Muscle of leg (tissue), 11 donors: ENCODE data around the gene SNRNP200. TPM values are rescaled to one million over a fixed set of nuclear protein-coding genes. Genes with fewer than 3 reads are reported as not detected.
"Not testable (repeated sequence)": the region's sequence is repeated elsewhere in the genome, so short reads cannot be mapped to it uniquely, and the experiment has no call there.

Source experiments
- DNase-seq: peaks from one replicate; pipeline ENCODE4 v3.0.0; 2013
- H3K27ac ChIP-seq: one replicate; pipeline ENCODE4 v1.5.1; 2013; ENCODE audit warnings: mild to moderate bottlenecking, low read length, control low read depth
- H3K27me3 ChIP-seq: one replicate; pipeline ENCODE4 v1.6.1; 2013; ENCODE audit warnings: low read length; ENCODE audit not compliant: control insufficient read depth, insufficient read depth
- H3K36me3 ChIP-seq: one replicate; pipeline ENCODE4 v1.6.1; 2013; ENCODE audit warnings: low read length; ENCODE audit not compliant: control insufficient read depth, insufficient read depth
- H3K4me1 ChIP-seq: one replicate; pipeline ENCODE4 v1.6.1; 2013; ENCODE audit warnings: low read length; ENCODE audit not compliant: control insufficient read depth, insufficient read depth
- H3K4me3 ChIP-seq: one replicate; pipeline ENCODE4 v1.5.1; 2013; ENCODE audit warnings: low read length, control low read depth
- H3K9me3 ChIP-seq: replicated peaks from 2 replicates; pipeline ENCODE4 v1.6.1; 2013; ENCODE audit warnings: low read depth, low read length; ENCODE audit not compliant: control insufficient read depth
- WGBS: methylation state at CpG from one replicate; pipeline ENCODE4 v1.1.5; 2013; ENCODE audit warnings: missing lambda C conversion rate; ENCODE audit not compliant: insufficient coverage; 5-methylcytosine and 5-hydroxymethylcytosine counted together
- polyA plus RNA-seq, 8 donors: library from polyadenylated mRNA; unstranded; fragments of 120-200 nt; gene quantifications; one replicate each; pipeline versions ENCODE4 v1.2.1 to v1.2.3, GENCODE V29; 2013; ENCODE audit warnings: inconsistent platforms in 1 of 8, low replicate concordance in 1 of 8; ENCODE audit not compliant: insufficient read length in 8 of 8, insufficient read depth in 1 of 8
- total RNA-seq: library from RNA; stranded (reverse); fragments of 120-200 nt; gene quantifications from one replicate; pipeline ENCODE4 v1.2.4, GENCODE V29; 2013

The SNRNP200 gene
- total and polyA plus RNA-seq, 9 donors, result 41.9 to 106 (median 97.3) TPM

GRCh38 chr2:96294271-96294670, 11.1 kb downstream of the SNRNP200 start:
- H3K4me3 ChIP-seq, DNase-seq, H3K27me3 ChIP-seq, H3K9me3 ChIP-seq, H3K27ac ChIP-seq, H3K4me1 ChIP-seq: not testable (repeated sequence)
- peaks cover 91% of the 10 kb centered on the region for H3K36me3 ChIP-seq
- 95% methylated on average over 6 of the region's 8 CpGs for WGBS

GRCh38 chr2:96291751-96292150, 13.6 kb downstream of the SNRNP200 start:
- H3K36me3 ChIP-seq, result peaks cover 92% of the 10 kb centered on the region
- H3K4me1 ChIP-seq, result no peaks in the 10 kb centered on the region
- 100% methylated on average over 3 of the region's 5 CpGs for WGBS
- no peak overlapping the region for H3K27ac ChIP-seq
- H3K4me3 ChIP-seq, result no peak overlapping the region
- H3K9me3 ChIP-seq, result no peaks in the 10 kb centered on the region
- no peaks in the 10 kb centered on the region for H3K27me3 ChIP-seq
- DNase-seq, result no peak

- H3K27me3 ChIP-seq, result no peaks in the 10 kb centered on the region
- no peaks in the 10 kb centered on the region for H3K9me3 ChIP-seq
- no peak overlapping the region for H3K4me3 ChIP-seq
- H3K27ac ChIP-seq, result no peak overlapping the region
- peaks cover 96% of the 10 kb centered on the region for H3K36me3 ChIP-seq
- WGBS, result 88% methylated on average over 6 of the region's 6 CpGs
- H3K4me1 ChIP-seq, result no peaks in the 10 kb centered on the region
- DNase-seq, result no peak
Observed at GRCh38 chr2:96287273-96287856, 18.0 kb downstream of the SNRNP200 start.

DNA sequence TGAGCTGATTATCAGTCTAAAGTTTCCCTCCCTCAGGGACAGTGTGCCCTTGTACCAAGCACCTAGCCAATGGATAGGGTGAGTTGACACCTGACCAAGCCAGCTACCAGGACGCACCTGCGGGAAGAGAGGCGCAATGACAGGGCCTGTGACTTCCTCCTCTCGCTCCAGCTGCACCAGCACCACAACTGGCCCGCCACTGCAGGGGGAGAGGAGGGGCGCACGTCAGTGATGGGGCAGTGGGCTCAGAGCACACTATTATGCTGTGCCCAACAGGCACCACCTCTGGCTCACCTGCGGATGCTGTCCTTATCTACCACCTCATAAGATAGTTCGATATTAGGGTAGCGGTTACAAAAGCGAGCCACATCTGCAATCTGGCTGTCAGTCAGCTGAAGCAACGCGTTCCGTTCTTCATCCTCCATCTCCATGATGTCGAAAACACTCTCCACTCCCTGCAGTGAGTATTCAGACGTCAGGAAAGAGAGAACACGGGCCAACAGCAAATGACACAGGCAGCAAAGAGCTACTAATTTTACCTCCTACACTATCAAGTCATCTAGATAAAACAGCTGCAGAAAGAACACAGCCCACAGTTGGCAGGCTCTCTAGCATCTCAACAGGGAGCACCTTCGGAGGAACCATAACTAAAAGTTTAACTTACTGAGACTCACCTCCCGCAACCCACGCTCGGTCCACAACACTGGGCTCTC, 28.4 kb downstream of the SNRNP200 start:
- DNase-seq, result no peak
- Histone ChIP-seq H3K4me3 (no peak overlapping the region), H3K9me3 (no peaks in the 10 kb centered on the region), H3K27me3 (no peaks in the 10 kb centered on the region), H3K4me1 (no peaks in the 10 kb centered on the region), H3K36me3 (peaks cover 74% of the 10 kb centered on the region), H3K27ac (no peak overlapping the region)
- WGBS, result 93% methylated on average over 16 of the region's 21 CpGs

DNA sequence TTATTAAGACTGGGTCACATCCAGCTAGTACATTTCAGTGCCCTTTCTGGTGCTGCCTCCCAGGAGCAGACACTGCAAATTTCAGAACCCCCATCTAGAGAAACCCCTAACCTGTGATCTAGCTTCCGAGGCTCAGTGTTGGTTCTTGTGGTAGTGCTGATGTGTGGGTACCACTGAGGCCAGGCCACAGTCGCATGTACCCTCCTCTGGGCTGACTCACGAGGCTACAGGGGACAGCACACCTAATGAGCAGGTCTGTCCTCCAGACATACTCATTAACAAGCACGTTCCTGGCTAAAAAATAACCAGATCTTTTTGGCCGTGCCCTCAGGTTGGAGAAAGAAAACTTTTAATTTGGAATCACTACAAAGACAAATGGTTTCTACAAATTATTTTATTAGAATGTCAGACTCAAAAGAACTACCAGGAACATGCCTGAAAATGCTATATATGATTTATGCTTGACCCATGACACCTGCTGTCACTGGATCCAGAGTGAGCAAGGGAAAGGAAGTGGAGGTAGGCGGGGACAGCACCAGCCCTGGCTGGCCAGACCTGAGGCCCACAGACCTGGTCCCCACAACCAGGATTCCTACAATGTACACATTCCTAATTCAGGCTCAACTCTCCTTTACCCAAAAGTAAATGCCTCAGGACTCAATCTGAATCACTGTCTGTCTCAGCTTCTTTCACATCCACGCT, 30.8 kb downstream of the SNRNP200 start:
- Histone ChIP-seq H3K27me3 (no peaks in the 10 kb centered on the region), H3K4me3 (no peak overlapping the region), H3K4me1 (no peaks in the 10 kb centered on the region), H3K27ac (no peak overlapping the region), H3K9me3 (no peaks in the 10 kb centered on the region), H3K36me3 (peaks cover 76% of the 10 kb centered on the region)
- WGBS, result 92% methylated on average over 2 of the region's 7 CpGs
- no peak for DNase-seq

DNA sequence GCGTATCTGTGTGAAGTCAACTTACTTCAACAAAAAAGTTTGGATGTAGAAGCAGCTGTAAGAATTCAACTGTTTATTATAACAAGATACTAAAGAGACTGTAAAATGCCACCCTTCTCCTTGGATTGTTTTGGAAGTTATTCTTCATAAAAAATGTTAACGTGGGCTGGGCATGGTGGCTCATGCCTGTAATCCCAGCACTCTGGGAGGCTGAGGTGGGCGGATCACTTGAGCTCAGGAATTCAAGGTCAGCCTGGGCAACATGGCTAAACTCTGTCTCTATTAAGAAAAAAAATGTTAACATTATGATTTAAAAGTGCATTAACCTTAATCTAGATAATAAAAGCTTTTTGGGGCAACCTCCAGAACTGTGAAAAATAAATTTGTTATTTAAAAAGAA, 31.6 kb downstream of the SNRNP200 start:
- no peak for DNase-seq
- Histone ChIP-seq H3K36me3 (peaks cover 76% of the 10 kb centered on the region), H3K9me3 (no peaks in the 10 kb centered on the region), H3K4me3 (no peak overlapping the region), H3K4me1 (no peaks in the 10 kb centered on the region), H3K27me3 (no peaks in the 10 kb centered on the region), H3K27ac (no peak overlapping the region)
- no CpG with 5 or more reads among the region's 3 CpGs for WGBS

GRCh38 chr2:96271995-96272394, 33.4 kb downstream of the SNRNP200 start:
- H3K9me3 ChIP-seq, result no peaks in the 10 kb centered on the region
- no peaks in the 10 kb centered on the region for H3K27me3 ChIP-seq
- peaks cover 6% of the 10 kb centered on the region for H3K4me1 ChIP-seq
- H3K27ac ChIP-seq, result no peak overlapping the region
- no peak overlapping the region for H3K4me3 ChIP-seq
- 90% methylated on average over 2 of the region's 3 CpGs for WGBS
- H3K36me3 ChIP-seq, result peaks cover 74% of the 10 kb centered on the region
- DNase-seq, result no peak

GRCh38 chr2:96267159-96267971, 38.0 kb downstream of the SNRNP200 start:
- Histone ChIP-seq H3K27ac (no peak overlapping the region), H3K36me3 (peaks cover 51% of the 10 kb centered on the region), H3K4me3 (no peak overlapping the region), H3K9me3 (no peaks in the 10 kb centered on the region), H3K4me1 (peaks cover 21% of the 10 kb centered on the region), H3K27me3 (no peaks in the 10 kb centered on the region)
- 63% methylated on average over 8 of the region's 12 CpGs for WGBS
- no peak for DNase-seq

DNA sequence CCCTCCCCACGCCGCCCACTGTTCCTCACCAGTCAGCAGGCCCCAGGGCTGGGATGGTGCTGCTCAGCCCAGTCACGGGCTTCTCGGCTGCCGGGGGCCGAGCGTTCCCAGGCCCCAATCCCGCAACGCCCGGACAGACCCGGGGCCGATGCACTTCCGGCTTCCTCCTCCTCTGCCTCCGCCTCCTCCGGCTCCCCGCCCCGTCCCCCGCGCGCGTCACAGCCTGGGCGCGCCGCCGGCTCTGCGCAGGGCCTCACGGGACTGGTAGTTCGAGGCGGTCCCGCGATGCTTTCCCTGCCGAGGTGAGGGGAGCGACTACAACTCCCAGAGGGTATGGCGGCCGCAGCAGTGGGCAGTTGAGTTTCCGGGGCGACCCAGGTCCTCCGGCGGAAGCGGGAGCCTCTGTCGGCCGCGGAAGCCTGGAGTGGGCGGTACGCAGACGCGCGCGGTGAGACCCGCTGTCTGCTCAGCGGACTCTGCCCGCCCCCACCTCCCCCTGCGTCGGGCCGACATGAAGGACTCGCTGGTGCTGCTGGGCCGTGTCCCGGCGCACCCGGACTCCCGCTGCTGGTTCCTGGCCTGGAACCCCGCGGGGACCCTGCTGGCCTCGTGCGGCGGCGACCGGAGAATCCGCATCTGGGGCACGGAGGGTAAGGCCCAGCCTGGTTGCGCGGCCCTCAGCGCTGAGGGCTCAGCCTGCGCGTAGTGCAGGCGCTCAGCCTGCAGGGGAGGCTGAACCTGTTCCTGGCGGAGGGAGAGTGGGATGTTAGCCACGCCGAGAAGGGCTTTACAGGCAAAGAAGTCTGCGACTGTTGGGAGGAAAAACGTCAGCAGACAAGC, 39.3 kb downstream of the SNRNP200 start, which contains the start of the genes CIAO1 and TMEM127:
CIAO1 (plus strand) TSS at position 386 of the 840 bp plus-strand sequence; CDS start at position 512, 126 bp downstream.
TMEM127 (minus strand) TSS at position 158 of the 840 bp plus-strand sequence. CDS start 616 bp downstream, outside the sequence.
- WGBS, result under 1% methylated on average over 81 of the region's 81 CpGs
- peak within 1 kb of the TSS; percentile 99 for H3K4me3 ChIP-seq
- DNase-seq, result peak; percentile 99
- H3K27me3 ChIP-seq, result no peaks in the 10 kb centered on the region
- H3K9me3 ChIP-seq, result no peaks in the 10 kb centered on the region
- peaks cover 26% of the 10 kb centered on the region for H3K4me1 ChIP-seq
- peak within 1 kb of the TSS; percentile 93 for H3K27ac ChIP-seq
- H3K36me3 ChIP-seq, result peaks cover 44% of the 10 kb centered on the region
